Keratinocyte (primary cell): ENCODE measurements around the gene TTL. TPM values are rescaled to one million over a fixed set of nuclear protein-coding genes. Genes with fewer than 3 reads are reported as not detected.
A peak's percentile ranks its signal among the peaks of the same experiment; 100 is the strongest.

Experiments
- DNase-seq: peaks from one replicate; pipeline ENCODE4 v3.0.0-alpha.2; 2011; ENCODE audit warnings: low read depth, missing footprints, low spot score
- FAIRE-seq: peaks from 2 replicates; lab custom pipeline; 2011; peaks lifted over from hg19 to GRCh38; lab: Jason Lieb, UNC
- H2AFZ ChIP-seq: 2 replicates; pipeline ENCODE4 v1.6.0; 2012; ENCODE audit warnings: low read length, control low read depth, inconsistent platforms; ENCODE audit not compliant: control insufficient read depth
- H3K27ac ChIP-seq: 2 replicates; pipeline ENCODE4 v1.5.1; 2011; ENCODE audit warnings: low read length; ENCODE audit not compliant: control insufficient read depth, insufficient read depth
- H3K27me3 ChIP-seq: 3 replicates; pipeline ENCODE4 v1.6.0; 2011; ENCODE audit warnings: low read length; ENCODE audit not compliant: control insufficient read depth, insufficient read depth; ENCODE audit errors: extremely low read depth
- H3K36me3 ChIP-seq, 2 experiments: 2 replicates in 1 of 2; 3 replicates in 1 of 2; pipeline ENCODE4 v1.5.1; 2011; ENCODE audit warnings: low read length in 2 of 2, mild to moderate bottlenecking in 1 of 2; ENCODE audit not compliant: control insufficient read depth in 2 of 2, insufficient read depth in 2 of 2; ENCODE audit errors: extremely low read depth in 1 of 2
- H3K4me1 ChIP-seq: 3 replicates; pipeline ENCODE4 v1.5.1; 2011; ENCODE audit warnings: low read length; ENCODE audit not compliant: control insufficient read depth, insufficient read depth; ENCODE audit errors: extremely low read depth
- H3K4me2 ChIP-seq: 3 replicates; pipeline ENCODE4 v1.6.0; 2011; ENCODE audit warnings: low read depth, low read length; ENCODE audit not compliant: control insufficient read depth, insufficient read depth; ENCODE audit errors: extremely low read depth
- H3K4me3 ChIP-seq, 3 experiments: fragments of 200-600 bp in 1 of 3; sonication (generic) in 1 of 3; 2 replicates in 2 of 3; 3 replicates in 1 of 3; pipeline ENCODE4 v1.5.1; 2011 to 2016; ENCODE audit warnings: low read length in 3 of 3, mild to moderate bottlenecking in 3 of 3, control low read depth in 2 of 3, inconsistent platforms in 1 of 3, low read depth in 1 of 3, mixed read lengths in 1 of 3, mixed run types in 1 of 3, moderate library complexity in 1 of 3; ENCODE audit not compliant: control insufficient read depth in 2 of 3, insufficient read depth in 2 of 3; ENCODE audit errors: extremely low read depth in 1 of 3
- H3K79me2 ChIP-seq: 2 replicates; pipeline ENCODE4 v1.6.0; 2012; ENCODE audit warnings: low read length; ENCODE audit not compliant: control insufficient read depth, insufficient read depth
- H3K9ac ChIP-seq: 3 replicates; pipeline ENCODE4 v1.6.0; 2011; ENCODE audit warnings: low read length; ENCODE audit not compliant: control insufficient read depth, insufficient read depth; ENCODE audit errors: extremely low read depth
- H3K9me1 ChIP-seq: 3 replicates; pipeline ENCODE4 v1.6.0; 2011; ENCODE audit warnings: low read length; ENCODE audit not compliant: control insufficient read depth, insufficient read depth; ENCODE audit errors: extremely low read depth
- H3K9me3 ChIP-seq: 2 replicates; pipeline ENCODE4 v1.5.1; 2012; ENCODE audit warnings: low read depth, low read length; ENCODE audit not compliant: control insufficient read depth
- H4K20me1 ChIP-seq: 3 replicates; pipeline ENCODE4 v1.6.0; 2011; ENCODE audit warnings: low read length; ENCODE audit not compliant: control insufficient read depth, insufficient read depth; ENCODE audit errors: extremely low read depth
- EZH2 ChIP-seq: IDR thresholded peaks from one replicate; pipeline ENCODE4 v1.6.1; 2012; ENCODE audit warnings: inconsistent platforms, mild to moderate bottlenecking, low read length, moderate library complexity
- dilution Hi-C: fragments of 300-500 bp; cut with MboI; formaldehyde crosslinking; loops from one replicate; pipeline ENCODE4 v1.7.0; 2020; ENCODE audit warnings: low sequenced_read_pairs; ENCODE audit not compliant: extremely low pct_ligation_motif_present
- polyA plus RNA-seq, 5 experiments: library from polyadenylated mRNA; depleted of rRNA in 3 of 5; stranded (reverse) in 3 of 5; stranded (forward) in 1 of 5; unstranded in 1 of 5; fragments of >200 nt; gene quantifications; 1 replicate in 1 of 5; 2 replicates in 3 of 5; 3 replicates in 1 of 5; pipeline versions ENCODE4 v1.2.1 to v1.2.3, GENCODE V29; 2011 to 2012; ENCODE audit warnings: missing spikeins in 2 of 5, low read depth in 1 of 5, low replicate concordance in 1 of 5
- TF ChIP-seq, protein P1 (sequence below), 3 experiments: IDR thresholded peaks in 1 of 3; conservative IDR thresholded peaks in 1 of 3; optimal IDR thresholded peaks in 1 of 3; 2 replicates in 2 of 3; 3 replicates in 1 of 3; pipeline versions ENCODE3 to v1.5.1; 2011; ENCODE audit warnings: low read length in 3 of 3, mild to moderate bottlenecking in 3 of 3, moderate library complexity in 2 of 3, control low read depth in 1 of 3, inconsistent platforms in 1 of 3; ENCODE audit not compliant: insufficient read depth in 2 of 3; ENCODE audit errors: extremely low read depth in 1 of 3

TTL gene
- polyA plus RNA-seq, 1 donor (not counting 4 experiments of a cell fraction or from before 2014, with no cell fraction given): 37.9 TPM

DNA sequence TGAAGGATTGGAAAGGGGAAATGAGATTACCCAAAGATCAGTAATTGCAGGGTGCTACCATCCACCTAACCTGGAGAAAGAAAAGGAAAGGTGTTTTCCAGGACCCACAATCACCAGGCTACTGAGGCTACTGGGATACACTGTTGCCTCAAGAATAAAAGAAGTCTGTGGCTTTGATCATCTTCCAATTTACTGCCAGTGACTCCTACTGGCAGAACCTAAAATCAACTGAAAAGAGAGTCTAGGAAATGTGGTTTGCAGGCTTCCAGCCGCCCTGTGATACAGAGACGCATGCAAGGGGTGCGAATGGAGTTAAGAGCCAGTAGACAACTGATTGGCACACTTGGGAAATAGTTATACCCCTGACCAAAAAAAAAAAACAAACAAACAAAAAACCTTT lies 16.6 kb upstream of the TTL start:
- Histone ChIP-seq H4K20me1 (no peaks in the 10 kb centered on the region), H3K27me3 (no peaks in the 10 kb centered on the region), H3K4me2 (no peak overlapping the region), H3K9me1 (no peaks in the 10 kb centered on the region), H3K4me3 (no peak overlapping the region), H3K9ac (no peak overlapping the region), H2AFZ (no peak overlapping the region), H3K79me2 (no peaks in the 10 kb centered on the region), H3K9me3 (no peaks in the 10 kb centered on the region), H3K36me3 (no peaks in the 10 kb centered on the region), H3K27ac (no peak overlapping the region), H3K4me1 (no peaks in the 10 kb centered on the region)
- dilution Hi-C loops: no loop called here
- no peak for DNase-seq
- TF ChIP-seq, protein P1, sequence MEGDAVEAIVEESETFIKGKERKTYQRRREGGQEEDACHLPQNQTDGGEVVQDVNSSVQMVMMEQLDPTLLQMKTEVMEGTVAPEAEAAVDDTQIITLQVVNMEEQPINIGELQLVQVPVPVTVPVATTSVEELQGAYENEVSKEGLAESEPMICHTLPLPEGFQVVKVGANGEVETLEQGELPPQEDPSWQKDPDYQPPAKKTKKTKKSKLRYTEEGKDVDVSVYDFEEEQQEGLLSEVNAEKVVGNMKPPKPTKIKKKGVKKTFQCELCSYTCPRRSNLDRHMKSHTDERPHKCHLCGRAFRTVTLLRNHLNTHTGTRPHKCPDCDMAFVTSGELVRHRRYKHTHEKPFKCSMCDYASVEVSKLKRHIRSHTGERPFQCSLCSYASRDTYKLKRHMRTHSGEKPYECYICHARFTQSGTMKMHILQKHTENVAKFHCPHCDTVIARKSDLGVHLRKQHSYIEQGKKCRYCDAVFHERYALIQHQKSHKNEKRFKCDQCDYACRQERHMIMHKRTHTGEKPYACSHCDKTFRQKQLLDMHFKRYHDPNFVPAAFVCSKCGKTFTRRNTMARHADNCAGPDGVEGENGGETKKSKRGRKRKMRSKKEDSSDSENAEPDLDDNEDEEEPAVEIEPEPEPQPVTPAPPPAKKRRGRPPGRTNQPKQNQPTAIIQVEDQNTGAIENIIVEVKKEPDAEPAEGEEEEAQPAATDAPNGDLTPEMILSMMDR (optimal IDR thresholded peaks at IDR 0.05 in 1 of 3, IDR thresholded peaks at IDR 0.05 in 1 of 3, conservative IDR thresholded peaks at IDR 0.05 in 1 of 3; ENCODE audit: extremely low read depth in 1 of 3, insufficient read depth in 2 of 3, low read length in 3 of 3): peak; percentile 14 to 43 (median 27)
- TF ChIP-seq EZH2: no peak
- FAIRE-seq: no peak

DNA sequence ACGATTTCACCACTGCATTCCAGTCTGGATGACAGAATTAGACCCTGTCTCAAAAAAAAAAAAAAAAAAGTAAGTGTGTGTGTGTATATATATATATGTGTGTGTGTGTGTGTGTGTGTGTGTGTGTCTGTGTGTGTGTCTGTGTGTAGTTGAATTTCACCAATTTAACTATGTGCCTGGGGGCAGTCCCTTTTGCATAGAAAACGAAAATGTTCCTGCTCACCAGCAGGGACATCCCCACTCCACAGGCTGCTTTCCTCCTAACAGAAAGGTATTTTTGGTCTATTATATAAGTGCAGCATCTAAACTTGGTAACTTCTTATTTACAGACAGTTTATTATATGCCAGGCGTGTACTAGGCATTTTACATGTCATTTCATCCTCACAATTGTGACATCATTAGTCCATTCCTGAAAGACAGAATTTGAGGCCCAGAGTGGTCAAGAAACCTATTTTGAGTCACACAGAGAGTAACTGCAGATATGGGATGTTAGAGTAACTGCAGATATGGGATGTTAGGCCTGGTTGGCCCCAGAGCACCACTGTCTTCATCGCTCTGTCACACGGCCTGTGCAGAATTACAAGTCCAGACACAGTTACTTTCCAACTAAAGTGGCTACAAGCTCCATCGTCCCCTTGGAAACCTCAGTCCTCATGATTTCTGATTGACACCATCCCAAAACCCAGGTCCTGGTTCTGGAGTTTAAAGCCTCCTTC lies 9.3 kb upstream of the TTL start:
- Histone ChIP-seq H4K20me1 (no peaks in the 10 kb centered on the region), H3K4me1 (no peaks in the 10 kb centered on the region), H3K9me1 (no peaks in the 10 kb centered on the region), H3K36me3 (no peaks in the 10 kb centered on the region), H3K79me2 (no peaks in the 10 kb centered on the region), H3K4me2 (no peak overlapping the region), H2AFZ (no peak overlapping the region), H3K27ac (no peak overlapping the region), H3K4me3 (no peak overlapping the region), H3K9ac (no peak overlapping the region), H3K9me3 (no peaks in the 10 kb centered on the region), H3K27me3 (no peaks in the 10 kb centered on the region)
- DNase-seq (no peak), FAIRE-seq (no peak)
- dilution Hi-C loops: no loop called here
- TF ChIP-seq EZH2: no peak
- TF ChIP-seq, protein P1 (optimal IDR thresholded peaks at IDR 0.05 in 1 of 3, IDR thresholded peaks at IDR 0.05 in 1 of 3, conservative IDR thresholded peaks at IDR 0.05 in 1 of 3; ENCODE audit: extremely low read depth in 1 of 3, insufficient read depth in 2 of 3, low read length in 3 of 3): no peak
